RKO (cell line): ENCODE measurements around the gene CEP128.

Experiments used
- DNase-seq: peaks from one replicate; pipeline ENCODE4 v3.0.0-alpha.2; 2016; ENCODE audit warnings: low spot score

The CEP128 gene

DNA sequence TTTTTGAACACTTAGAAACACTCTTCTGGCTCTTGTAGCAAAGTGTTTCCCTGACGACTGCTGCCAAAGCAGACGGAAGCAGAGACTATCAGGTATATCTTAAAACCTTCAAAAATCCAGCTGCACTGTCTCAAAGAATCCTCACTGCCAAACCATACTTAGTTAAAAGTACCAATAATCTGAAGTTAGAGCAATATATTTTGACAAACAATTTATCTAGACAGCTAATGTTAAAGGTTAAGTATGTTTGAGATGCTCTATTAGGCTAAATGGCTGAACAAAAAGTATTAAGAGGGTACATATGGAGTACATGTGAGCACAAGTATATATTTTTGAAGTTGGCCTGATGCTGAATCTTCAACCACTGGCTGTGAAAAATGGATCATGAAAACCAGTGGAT lies 398.3 kb downstream of the CEP128 start:
- DNase-seq: no peak

DNA sequence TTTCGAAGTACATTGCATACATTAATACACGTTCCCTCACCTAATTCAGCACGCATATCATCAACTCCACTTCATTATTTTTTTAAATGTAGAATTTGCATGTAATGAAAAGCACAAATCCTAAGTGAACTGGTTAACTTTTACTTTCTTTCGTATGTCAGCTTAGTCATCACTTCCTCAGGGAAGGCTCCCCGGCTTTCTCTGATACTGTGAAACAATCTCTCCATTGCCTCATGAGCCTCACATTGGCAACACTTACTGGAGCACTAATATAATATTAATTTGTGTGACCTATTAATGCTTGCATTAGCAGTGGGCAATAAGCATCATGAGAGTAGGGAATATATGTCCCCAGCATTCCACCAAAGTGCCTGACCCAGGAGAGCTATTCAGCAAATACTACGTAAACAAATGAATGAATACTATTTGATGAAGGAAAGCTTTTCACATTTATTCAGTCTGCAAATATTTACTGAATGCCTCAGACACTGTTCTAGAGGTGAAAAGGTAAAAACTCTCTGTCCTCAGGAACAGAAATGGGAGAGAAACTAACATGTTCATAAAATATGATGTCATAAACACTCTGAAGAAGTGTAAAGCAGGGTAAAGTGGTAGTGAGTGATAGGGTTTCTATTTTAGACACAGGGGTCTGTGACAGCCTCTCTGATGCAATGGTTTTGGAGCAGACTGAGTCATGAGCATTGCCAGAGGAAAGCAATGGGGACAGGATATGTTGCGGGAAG lies 402.7 kb downstream of the CEP128 start:
- no peak for DNase-seq

DNA sequence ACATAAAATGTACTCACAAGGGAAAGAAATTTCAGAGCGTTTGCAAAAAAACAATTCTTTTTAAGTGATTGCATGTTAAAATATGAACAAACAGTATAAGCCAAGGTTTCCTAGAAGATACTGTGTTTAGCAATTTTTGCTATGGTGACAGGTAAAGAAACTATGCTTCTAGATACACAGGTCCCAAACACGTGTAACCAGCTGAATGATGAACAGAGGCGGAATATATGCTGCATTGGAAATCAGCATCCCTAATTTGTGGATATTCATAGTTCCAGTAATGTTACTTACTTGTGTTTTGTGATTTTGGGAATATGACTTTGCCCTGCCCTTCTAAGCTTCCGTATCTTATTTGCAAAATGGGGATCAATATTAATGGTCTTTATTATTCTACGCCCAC lies 403.9 kb downstream of the CEP128 start:
- DNase-seq: no peak

DNA sequence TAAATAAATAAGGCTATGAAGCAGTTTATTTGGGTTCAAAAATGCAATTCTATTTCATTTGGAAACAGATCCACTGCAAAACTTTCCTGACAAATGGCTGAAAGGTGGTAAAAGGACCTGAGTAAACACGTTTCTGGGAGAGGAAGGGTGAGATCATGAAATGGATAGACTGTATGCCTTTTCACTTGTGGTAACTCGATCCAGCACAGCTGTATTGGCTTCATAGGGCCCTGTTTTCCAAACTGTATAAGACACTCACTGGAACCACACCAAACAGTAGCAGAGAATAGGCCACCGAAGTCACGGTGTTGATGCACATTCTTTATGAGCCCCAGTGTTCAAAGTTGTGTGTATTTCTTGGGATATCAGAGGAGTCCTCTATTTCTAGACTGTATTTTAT lies 405.1 kb downstream of the CEP128 start:
- DNase-seq: no peak

DNA sequence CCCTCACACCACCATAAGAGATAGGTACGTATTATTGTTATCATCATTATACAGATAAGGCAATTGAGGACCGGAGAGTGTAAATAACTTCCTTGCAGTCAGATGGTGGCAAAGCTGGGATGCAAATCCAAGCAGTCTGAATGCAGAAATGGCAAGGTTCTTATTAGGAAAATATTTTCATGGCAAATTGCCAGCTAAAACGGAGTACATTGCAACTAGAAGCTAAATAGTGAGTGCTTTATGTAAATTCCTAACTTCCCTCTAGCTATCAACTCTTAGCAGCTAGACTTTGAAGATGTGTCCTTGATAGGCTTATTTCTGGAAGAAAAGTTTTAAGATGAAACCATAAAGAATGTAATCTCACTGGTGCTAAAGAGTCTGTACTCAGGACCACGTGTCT lies 406.4 kb downstream of the CEP128 start:
- no peak for DNase-seq

DNA sequence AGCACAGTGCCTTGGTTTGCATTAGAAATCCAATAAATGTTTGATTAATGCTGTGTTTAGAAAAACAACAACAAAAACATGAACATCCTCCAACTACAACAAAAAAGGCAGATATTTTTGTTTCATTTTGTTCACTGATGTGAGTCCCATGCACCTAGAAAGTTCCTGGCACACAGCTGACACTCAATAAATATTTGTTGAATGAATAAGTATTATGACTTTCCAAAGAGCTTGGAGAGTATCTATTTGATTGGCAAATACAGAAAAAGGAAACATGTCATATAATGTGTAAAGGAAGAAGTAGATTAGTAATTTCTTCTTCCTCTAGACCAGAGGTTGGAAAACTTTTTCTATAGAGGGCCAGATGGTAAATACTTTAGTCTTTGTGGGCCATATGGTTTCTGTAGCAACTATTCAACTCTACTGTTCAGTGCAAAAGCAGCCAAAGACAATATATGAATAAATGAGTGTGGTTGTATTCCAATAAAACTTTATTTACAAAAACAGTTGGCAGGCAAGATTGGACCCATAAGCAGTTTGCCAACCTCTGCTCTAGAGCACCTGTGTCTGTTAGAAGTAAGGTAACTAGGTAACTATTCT lies 417.9 kb downstream of the CEP128 start:
- no peak for DNase-seq

DNA sequence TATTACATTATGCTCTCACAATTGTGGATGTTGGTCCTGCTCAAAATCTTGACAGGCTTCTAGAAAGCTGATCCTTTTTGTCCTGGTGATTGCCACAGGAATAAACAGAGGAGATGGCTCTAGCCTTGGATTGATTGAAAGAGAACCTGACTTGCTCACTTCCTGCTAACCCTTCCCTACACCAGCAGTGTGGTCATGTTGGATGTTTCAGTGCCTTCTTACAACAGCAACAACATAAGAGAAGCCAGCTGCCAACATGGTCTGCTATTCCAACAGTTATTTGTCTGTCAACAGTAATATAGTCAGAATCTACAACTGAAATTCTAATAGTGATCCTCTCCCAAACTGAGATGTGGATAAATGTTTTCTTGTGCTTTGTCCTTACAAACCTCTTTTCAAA lies 418.6 kb downstream of the CEP128 start:
- no peak for DNase-seq

DNA sequence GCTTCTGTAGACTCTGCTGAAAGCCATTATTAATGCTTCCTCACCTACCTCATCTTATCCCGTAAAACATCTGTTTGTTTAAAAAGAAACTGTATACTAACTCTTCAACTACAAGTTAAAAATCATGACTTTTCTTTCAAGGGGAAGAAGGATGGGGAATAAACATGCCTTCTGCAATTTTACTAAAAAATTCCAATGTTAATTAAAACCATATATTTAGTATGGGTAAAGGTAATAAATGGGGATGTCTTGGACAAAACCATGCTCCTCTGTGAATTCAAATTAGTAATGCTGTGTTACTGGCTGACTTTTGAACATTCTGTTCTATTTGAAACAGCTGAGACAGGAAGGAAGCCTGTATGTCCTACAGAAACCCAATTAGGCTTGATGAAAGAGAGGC lies 419.1 kb downstream of the CEP128 start:
- no peak for DNase-seq

DNA sequence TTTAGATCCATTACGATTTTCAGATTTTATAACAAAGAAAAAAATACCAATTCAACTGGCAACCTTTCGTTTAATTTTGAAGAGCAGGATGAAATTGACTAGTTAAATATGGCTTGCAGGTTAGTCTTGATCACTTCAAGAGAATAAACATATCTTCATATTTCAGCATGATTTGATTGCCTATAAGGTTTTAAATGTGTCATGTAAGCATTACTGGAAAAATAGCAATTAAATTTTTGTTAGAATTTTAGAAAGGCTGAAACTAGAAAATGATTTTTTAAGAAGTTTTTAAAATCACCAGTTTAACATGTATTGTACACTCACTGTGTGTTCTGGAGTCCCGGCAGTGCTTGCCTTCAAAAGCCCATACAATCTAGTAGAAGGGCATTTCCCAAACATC lies 420.1 kb downstream of the CEP128 start:
- DNase-seq: no peak

DNA sequence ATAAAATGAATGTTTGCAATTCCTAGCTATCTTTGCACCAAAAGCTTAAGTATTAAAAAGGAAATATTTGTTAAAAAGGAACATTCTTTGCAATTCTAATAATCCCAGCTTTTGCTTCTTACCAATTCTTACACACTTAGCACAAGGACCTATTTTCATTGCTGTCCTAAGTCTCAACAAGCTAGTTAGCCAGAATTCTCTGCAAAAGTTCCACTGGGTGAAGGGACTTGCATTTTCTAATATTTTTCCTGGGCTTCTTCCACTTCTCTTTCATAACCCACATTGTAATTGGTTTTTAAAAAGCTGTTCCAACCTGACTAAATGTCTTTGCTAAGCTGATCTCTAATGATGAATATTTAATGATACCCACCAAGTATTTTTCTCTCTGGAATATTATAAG lies 422.5 kb downstream of the CEP128 start:
- no peak for DNase-seq

DNA sequence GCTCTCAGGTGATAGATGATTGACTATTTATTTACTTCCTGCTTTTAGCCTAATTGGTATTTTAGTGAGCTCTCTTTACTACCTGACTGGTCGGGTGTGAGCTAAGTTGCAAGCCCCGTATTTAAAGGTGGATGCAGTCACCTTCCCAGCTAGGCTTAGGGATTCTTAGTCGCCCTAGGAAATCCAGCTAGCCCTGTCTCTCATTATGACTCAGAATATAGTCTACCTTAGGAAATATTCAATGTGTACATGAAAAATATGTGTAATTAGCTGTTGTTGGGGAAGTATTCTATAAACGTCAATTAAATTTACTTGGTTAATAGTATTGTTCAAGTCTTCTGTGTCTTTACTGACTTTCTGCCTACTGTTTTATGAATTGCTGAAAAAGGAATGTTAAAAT lies 423.4 kb downstream of the CEP128 start:
- no peak for DNase-seq

DNA sequence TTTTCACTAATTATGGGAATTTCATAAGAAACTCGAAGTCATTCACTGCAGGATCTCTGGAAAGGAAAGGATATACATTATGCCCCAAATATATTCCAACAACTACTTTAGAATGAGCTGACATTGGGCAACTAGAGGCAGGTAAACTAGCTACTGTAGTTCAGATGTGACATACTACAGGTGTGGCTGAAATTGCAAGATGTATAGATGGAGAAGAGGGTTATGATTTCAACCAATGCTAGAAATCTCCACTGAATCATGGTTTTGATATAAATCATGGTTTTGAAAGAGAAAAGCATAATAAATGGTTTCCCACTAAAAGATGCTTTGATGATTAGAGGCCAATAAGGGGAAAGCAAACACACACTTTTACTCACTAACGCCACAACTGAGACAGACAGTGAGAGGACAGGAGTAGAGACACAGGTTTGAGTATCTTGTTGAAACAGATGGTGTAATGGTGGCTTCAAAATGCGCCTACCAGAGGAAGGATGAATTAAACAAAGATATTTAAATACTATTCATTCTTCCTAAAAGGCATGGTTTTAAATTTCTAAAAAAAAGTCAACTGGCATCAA lies 434.2 kb downstream of the CEP128 start:
- no peak for DNase-seq

DNA sequence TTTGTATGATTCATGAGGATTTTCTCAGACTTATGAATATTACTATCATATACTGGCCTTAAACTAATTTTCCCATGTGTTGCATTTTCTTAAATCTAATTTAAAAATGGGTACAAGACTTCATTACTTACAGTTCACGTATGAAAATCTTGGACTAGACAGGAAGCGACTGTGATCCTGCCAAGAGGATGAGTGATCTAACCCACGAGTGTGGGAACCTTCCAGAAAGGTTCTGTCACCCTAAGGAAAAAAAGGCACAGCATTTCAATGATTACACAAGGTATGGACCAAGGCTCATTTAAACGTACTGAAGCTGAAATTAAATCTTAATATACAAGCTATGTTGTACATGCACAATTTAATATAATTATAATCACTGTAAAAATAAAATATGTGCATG lies 436.8 kb downstream of the CEP128 start:
- DNase-seq: no peak

DNA sequence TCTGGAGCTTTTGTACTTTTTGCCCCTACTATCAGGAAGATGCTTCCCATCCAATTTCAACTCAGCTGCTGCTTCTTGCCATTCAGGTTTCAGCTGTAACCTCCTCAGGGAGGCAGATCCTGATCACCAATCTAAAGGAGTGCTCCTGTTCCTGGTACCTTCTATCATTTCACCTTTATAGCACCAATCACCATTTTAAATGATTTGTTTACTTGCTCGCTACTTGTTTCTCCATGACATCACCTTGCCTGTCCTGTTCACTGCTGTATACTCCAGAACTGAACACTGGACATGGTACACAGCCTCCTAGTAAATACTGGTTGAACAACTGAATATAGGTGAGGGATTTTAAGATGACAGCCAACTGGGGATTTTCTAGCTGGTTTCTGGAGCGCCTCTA lies 443.0 kb downstream of the CEP128 start:
- no peak for DNase-seq

DNA sequence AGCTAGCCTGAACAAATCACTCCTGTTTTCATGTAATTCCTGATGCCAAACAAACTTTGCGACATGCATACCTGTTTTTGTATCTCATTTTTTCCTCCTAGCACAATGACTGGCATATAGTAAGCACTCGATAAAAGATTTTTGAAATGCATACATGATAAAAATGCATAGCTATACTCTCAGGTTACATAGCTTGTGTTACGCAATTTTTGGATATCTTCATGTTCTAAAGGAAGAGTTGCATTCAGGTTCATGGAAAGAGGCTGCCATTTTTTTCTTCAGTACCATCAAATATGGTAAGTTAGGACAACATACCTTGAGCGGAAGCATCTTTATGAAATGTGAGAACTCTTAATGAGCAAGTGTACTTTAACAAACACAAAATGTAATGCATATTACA lies 445.4 kb downstream of the CEP128 start:
- no peak for DNase-seq

DNA sequence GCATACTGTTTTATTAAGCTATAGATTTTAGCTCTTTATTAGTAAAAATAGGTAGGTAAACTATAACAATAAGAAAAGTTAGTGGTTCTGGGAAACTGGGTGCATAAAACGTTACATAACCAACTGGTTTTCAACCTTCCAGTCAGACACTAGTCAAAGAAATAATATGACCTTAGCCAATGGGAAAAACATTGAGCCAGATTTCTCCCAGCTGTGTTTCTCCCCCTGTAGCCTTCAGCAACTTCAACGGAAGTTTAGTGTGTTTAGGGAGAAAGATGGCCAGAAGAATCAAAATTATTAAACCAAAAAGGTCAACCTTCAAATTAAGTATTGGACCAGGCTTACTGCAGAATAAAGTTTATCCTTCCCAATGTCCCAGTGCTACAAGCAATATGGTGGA lies 446.8 kb downstream of the CEP128 start:
- DNase-seq: no peak

DNA sequence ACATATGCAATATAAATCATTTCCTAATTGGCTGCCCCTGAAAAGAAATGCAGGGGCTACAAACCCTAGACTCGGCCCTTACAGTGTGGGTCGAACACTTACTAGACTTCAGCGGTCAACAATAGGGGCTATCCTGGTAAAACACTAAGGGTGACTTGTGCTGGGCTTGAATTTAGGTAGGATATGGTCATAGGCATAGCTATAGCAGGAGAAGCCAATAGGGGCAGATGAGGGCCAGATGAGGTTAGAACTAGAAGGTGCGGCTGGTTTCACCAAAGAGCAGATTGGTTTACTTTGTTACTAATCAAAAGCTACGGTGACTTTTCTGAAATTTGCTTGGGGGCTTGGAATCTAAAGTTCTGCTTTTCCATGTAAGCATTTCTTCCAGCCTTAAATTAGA lies 447.9 kb downstream of the CEP128 start:
- no peak for DNase-seq

DNA sequence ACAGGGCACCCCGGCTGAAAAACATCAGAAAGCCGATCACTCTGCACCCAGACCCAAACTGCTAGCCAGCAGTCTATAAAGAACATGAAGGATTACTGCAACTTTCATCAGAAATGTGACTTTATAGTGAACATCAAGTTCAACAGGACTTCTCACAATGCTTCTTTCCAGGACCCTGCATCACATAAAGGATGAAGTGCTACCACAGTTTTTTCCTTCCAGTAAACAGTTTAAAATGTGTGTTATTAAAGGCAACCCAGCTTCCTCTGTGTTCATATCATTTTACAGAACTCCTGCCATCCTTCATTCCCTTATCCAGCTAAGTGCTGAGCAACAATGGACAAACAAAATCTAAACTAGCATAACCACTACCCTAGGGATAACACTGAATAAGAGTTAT lies 449.9 kb downstream of the CEP128 start:
- DNase-seq: no peak

DNA sequence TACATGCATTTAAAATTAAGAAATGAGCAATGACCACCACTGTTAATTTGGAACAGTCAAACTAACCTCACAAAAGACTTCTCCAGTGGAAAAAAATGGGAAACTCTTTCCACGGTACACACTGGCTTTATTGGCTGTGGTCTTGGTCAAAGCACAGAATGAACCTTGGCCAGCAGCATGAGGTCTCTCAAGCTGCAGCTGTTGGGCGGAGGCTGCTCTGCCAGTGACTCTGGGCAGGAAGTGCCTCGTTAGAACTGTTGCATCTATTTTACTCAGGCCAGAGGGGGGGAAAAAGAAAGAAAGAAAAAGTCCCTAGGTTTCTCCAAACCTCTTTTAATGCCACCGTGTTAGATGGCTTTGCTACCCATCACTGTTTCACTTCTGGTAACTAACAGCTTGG lies 450.4 kb downstream of the CEP128 start:
- no peak for DNase-seq

DNA sequence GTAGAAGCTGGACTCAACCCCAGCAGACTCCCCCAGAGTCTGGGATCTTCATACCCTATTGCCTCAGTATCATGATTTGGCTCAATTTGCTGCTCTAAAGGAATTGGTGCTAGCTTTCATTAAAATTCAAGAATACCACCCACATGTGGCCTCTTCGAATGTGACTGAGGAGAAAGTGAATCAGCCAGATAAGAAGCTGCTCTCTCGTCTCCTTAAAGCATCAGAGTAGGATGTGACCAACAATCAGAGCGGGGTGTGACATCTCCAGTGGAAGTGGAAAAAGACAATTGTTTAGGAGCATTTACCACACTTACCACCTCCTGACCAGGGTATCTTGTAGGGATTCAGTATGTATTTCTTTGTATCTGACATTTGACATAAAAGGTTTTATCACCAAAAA lies 452.0 kb downstream of the CEP128 start:
- no peak for DNase-seq

DNA sequence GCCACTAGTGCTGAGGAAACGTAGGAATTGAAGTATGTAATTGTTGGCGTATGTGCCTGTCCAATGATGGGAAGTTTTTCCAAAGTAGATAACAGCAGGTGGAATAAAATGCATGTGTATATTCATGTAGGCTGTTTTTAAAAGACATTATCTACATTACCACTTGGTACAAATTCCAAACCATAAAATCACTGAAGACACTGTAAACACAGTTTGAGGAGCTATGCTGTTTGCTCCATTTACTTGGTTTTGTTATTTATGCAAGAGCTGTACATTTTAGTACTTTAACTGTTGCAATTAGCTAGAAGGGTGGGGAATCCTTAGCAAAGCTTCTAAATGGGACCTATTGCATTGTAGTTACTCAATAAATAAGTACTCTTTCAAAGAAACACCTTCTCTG lies 455.8 kb downstream of the CEP128 start:
- no peak for DNase-seq

DNA sequence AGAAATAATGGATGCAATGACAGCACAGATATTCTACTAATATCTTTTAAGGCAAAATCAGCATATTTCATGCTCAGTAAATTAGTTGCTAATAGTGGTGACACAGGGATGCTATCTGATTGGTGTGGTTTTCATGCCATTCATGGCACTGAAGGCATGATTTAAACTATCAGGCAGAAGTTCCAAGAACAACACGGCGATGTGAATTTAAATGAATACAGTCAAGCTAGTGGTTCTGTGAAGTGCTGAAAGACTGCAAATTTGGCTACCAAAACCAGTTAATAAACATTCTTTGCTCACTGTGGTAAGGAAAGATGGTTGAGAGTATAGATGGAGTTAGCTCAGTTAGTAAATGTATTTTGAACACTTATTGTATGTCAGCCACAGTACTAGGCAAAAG lies 458.2 kb downstream of the CEP128 start:
- no peak for DNase-seq

DNA sequence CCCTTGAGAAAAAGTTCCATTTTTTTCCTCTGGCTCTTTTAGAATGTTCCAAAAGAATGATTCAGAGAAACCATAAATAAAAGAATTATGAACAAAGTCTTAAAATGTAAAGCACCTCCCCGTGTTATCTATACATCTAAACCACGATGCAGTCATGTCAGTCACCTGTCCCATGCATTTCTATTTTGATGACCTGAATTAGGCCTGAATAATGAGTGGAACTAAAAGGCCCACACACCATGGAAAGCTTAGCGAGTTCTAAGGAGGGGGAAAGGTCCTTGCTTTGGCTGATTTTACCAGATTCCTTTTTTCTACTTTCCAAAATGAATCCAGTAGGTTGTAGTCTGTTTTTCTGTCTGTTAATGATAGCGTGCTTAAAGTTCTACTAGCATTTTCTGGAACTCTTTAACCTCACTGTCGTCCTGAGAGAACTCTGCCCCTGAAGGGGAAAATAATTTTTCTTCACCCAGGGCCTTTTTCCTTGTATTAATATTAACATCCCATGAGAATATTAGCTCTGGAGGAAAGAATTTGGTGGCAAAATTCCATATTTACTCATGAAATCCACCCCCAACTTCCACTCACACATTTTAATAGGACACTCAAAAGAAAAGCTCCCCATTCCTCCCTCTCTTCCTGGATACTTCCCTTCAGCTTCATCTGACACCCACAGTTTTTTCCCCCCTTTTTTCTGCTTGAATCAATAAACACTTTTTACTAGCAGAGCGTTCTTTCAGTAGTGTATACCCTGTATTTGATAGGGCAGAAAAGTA lies 464.0 kb downstream of the CEP128 start:
- no peak for DNase-seq
